GM19238 (cell line): Measurements from ENCODE around the gene RAPSN.

Experiments used
- DNase-seq: peaks from one replicate; pipeline ENCODE4 v3.0.0; 2011; ENCODE audit warnings: low spot score; ENCODE audit not compliant: insufficient read length

The RAPSN gene

GRCh38 chr11:47434011-47434786 is 14.7 kb downstream of the RAPSN start:
- no peak for DNase-seq

- DNase-seq: no peak
These were observed 15.8 kb downstream of the RAPSN start for GRCh38 chr11:47433157-47433556.

GRCh38 chr11:47431356-47432083 is 17.4 kb downstream of the RAPSN start:
- DNase-seq: no peak

- DNase-seq: no peak
These were observed 18.4 kb downstream of the RAPSN start for GRCh38 chr11:47430524-47430923.

- peak; percentile 93 for DNase-seq
These were observed 22.6 kb downstream of the RAPSN start, which contains the start of gene PSMC3 for GRCh38 chr11:47426062-47426956. TSS of gene PSMC3 (minus strand) at chr11:47426439. CDS start at chr11:47426279, 160 bp downstream.

GRCh38 chr11:47425611-47426010 is 23.3 kb downstream of the RAPSN start:
- no peak for DNase-seq

GRCh38 chr11:47418454-47419259 is 30.3 kb downstream of the RAPSN start:
- DNase-seq: no peak

- no peak for DNase-seq
These were observed 31.2 kb downstream of the RAPSN start for GRCh38 chr11:47417712-47418111.

- DNase-seq: no peak
These were observed 32.9 kb downstream of the RAPSN start for GRCh38 chr11:47415949-47416472.

GRCh38 chr11:47415091-47415854 is 33.7 kb downstream of the RAPSN start:
- DNase-seq: no peak

- DNase-seq: no peak
These were observed 34.3 kb downstream of the RAPSN start for GRCh38 chr11:47414685-47415070.

GRCh38 chr11:47413908-47414684 is 34.8 kb downstream of the RAPSN start:
- no peak for DNase-seq

GRCh38 chr11:47413351-47413750 is 35.6 kb downstream of the RAPSN start:
- no peak for DNase-seq

GRCh38 chr11:47411884-47412746 is 36.8 kb downstream of the RAPSN start:
- DNase-seq: no peak

GRCh38 chr11:47410370-47411264 is 38.3 kb downstream of the RAPSN start:
- DNase-seq: no peak

GRCh38 chr11:47409440-47410369 is 39.2 kb downstream of the RAPSN start:
- DNase-seq: no peak
